ENCODE data around the gene RICTOR.
"Not testable (repeated sequence)": the region's sequence is repeated elsewhere in the genome, so short reads cannot be mapped to it uniquely, and the experiment has no call there.

Gene RICTOR

DNA sequence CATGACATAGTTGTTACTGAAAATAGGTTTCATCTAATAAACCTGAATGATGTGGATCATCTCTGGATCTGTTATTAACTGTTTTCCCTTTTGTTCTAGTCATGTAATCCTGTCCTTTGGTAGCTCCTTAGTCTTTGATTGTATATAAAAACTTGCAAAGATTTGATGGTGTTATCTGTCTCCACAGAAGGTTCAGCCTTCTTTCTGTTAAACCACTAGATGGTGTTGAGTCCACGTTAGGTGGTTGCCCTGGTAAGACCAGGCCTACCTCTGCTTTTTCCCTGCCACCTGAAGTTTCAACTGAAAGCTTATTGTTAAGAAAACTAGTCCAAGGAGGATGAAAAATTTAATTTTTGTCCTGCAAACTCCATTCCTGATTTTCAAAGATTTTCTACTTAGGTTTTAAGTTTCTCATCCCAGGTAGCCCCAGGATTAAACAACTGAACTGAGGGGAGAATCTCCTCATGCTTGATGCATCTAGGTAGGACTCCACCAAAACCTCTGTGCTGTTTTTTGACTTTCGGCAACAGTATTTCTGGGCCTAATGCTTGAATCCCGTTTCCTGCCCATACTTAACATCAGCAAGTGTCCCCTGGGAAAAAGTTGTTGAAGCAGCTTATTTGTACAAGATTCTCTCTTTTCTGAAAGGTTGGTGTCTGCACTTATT is 68.5 kb downstream of the RICTOR start:
- no peak for DNase-seq

DNA sequence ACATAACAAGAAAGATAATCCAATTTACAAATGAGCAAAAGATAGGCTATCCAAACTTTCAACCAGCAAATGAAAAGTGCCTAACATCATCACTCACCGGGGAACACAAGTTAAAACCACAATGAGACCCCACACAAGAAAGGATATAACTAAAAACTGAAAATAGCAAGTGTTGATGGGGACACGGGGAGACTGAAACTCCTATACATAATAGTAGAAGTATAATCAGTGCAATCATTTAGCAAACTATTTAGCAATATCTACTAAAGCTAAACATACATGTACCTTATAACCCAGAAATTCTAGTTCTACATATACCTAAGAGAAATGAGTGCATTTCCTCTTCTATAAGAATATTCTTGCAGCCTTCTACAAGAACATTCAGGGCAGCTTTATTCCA is 72.5 kb downstream of the RICTOR start:
- DNase-seq = no peak

DNA sequence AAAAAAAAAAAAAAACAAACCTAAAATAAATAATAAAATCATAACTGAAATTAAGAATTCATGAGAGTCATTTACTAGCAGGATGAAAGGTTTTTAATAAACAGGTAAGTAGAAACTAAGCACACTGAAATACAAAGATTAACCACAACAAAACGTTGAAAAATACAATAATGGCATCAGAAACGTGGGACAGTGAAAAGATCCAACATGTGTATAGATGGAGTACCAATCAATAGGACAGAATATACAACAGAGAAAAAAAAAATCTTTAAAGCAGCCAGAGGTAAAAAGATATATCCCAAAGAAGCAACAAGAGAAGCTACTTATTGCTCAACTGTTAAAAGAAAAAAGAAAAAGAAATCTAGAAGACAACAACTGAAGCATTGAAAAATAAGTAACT is 75.2 kb downstream of the RICTOR start:
- no peak for DNase-seq

DNA sequence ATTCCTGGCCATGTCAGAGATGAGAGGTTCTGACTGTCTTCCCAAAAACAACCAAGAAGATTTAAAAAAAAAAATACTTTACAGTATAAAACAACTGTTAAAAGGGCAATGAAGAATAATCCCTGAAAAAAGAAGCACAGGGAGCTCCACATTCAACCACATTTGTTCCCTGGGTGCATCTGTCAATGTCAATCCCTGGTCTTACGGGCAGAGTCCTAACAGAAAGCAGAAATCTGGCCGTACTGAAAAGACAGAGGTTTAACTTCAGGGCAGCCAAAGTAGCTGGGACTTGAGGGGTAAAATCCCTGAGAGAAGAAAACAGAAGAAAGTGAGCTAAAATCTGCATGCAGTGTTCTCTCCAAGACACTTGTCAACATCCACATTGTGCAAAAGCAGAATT is 76.6 kb downstream of the RICTOR start:
- DNase-seq = no peak

DNA sequence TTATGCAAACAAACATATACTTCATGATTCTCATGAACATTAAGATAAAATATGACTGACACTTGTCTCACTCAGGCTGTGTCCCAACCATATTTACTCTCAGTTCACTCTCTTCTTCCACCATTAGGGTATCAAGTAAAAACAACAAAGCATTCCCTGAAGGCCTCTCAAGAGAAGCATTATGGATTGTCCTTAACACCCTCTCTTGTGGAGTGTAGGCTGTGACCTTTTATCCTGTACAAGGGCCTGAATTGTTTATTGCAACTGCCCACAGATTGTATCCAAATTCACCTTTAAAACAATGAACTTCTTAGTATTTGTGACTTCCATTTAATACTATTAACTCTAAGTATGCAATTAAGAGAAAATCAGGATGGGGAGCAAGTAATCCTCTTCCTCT is 78.1 kb downstream of the RICTOR start:
- DNase-seq = no peak

DNA sequence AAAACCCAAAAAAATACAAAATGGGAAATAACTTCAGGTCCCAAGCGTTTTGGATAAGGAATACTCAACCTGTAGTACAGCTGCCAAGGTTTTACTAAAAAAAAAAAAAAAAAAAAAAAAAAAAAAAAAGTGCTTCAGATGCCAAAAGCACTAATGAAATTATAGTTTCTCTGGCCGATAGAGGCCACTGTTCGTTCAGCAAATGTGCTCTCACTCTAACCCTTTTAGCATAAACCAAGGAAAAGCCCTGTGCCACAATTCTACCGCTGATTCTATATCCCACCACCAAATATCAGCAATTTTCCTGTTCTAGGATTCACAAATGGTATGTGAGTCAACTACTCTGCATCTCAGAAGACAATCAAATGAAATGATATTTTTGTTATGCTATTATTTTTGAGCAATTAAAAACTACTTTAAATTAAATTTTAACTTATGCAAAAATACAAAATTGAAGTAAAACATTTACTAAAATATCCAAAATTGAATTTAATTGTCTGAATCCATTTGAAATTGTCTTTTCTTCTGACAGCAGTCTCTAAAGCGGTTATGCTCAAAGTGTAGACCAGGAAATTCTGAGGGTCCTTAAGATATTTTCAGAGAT is 79.8 kb downstream of the RICTOR start:
- DNase-seq = no peak

DNA sequence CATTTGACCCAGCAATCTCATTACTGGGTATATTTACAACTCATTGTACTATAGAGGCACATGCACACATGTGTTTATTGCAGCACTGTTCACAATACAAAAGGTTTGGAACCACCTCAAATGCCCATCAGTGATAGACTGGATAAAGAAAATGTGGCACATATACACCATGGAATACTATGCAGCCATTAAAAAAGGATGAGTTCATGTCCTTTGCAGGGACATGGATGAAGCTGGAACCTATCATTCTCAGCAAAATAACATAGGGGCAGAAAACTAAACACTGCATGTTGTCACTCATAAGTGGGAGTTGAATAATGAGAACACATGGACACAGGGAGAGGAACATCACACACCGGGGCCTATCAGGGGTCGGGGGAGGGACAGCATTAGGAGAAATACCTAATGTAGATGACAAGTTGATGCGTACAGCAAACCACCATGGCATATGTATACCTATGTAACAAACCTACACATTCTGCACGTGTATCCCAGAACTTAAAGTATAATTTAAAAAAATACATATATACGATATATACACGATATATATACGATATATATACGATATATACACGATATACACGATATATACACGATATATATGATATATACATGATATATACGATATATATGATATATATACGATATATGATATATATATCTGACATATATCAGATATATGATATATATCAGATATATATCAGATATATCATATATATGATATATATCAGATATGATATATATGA is 84.1 kb downstream of the RICTOR start:
- not testable (repeated sequence) for DNase-seq

DNA sequence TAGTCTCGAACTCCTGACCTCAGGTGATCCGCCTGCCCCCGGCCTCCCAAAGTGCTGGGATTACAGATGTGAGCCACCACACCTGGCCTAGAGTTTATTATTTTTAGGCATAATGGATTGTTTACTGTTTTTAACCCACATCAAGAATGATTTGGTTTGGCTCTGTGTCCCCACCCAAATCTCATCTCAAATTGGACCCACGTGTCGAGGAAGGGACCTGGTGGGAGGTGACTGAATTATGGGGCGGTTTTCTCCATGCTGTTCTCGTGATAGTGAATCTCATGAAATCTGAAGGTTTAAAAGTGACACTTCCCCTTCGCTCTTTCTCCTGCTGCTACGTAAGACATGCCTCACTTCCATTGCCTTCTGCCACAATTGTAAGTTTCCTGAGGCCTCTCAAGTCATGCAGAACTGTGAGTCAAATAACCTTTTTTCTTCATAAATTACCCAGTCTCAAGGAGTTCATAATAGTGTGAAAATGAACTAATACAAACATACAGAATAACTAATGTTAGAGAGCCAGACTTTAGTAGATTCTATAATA is 88.2 kb downstream of the RICTOR start:
- DNase-seq = no peak

DNA sequence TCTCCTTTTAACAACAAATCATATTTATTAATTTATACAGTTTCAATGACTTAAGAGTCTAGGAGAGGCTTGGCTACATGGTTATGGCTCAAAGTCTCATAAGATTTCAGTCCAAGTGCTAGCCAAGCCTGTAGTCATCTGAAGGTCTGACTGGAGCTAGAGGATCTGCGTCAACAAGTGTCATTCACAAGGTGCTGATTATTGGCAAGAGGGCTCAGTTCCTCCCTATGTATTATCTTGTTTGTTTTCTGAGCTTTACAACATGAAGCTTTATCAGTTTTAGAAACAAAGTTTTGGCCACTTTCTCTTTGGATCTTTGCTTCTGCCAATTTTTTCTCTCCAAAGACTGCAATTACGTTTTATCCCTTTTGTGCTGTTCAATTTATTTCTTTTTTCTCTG is 94.7 kb downstream of the RICTOR start:
- DNase-seq = no peak

DNA sequence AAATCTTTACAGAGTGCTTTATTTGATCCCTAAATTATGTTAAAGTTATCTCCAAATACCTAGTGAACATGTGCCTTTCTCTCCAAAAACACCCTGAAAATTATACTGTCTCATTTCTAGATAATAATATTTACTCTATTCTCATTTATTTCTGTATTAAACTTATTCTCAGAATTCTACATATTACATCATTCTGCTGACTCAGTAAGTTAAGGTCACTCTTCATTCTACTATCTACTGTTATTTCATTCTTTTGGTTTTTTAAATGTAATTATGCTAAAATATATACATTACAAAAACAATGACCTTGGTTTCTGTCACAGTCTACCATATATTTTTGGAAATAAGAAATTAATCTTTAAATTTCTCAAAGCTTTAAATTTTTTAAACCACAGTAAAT is 96.2 kb downstream of the RICTOR start:
- no peak for DNase-seq

DNA sequence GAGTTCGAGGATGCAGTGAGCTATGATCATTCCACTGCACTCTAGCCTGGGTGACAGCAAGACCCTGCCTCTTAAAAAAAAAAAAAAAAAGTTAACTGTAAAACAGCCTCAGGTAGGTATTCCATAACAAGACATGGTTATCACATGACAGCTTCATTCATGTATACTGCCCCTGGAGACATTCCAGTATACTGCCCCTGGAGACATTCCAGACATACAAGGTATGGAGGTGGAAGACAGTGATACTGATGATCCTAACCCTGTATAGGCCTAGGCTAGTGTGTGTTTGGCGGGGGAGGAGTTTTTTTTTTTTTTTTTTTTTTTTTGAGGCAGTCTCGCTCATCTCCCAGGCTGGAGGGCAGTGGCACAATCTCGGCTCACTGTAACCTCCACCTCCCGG is 105.5 kb downstream of the RICTOR start:
- DNase-seq = no peak

DNA sequence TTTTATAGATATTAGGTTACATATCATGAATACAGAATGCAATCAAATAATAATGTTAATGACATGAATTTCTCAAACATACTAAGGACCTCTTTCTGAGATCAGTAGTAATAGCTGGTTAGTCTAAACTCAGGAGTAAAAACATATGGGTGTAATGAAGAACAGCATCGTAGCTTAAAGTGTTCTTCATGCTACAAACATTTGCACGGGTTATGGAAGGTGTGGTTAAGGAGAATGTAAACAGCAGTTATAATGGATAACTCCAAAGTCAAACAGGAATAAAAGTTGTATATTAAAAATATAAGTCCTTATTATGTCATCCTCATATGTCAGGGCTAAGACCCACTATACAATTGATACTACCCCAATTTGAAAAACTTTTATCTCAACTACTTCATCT is 112.5 kb downstream of the RICTOR start:
- DNase-seq = no peak

DNA sequence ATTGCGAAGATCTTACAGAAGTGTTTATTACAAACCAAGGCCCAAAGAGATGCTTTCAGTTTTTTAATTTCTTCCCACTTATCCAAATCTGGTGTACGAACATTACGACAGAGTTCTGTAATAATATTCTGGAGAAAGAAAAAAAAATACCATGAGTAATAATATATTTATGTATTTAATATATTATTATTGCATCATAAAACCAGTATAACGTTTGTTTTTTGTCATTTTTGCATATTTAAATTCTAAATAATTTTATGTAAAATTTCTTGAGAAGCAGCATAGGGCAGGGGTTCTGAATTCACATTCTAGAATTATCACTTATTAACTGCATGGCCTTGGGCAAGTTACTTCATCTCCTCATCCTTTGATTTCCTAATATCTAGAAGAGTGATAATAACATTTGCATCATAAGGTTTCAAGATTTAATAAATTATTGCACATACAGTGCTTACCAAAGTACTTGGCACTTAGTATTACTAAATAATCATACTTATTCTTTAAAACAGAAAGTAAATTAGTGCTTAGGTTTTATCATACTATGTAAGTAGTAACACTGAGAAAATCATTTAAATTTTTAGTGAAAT is 120.7 kb downstream of the RICTOR start:
- no peak for DNase-seq

DNA sequence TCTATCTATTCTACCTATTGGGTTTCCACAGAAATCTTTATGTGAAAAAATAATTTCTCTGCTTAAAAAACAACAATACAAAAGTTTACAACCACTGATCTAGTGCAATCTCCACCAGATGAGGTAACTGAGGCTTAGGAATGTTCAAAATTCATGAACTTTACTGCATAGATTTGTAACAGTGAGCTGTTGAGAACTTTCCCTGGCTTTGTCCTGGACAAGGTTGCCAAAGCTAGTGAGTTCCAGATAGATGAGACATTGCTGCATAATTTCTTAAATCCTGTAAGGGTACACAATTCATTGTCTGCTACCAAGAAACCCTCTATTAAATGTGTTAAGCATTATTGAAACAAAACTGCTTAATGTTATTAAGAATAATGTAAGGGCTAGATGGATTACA is 125.7 kb downstream of the RICTOR start:
- DNase-seq = no peak

DNA sequence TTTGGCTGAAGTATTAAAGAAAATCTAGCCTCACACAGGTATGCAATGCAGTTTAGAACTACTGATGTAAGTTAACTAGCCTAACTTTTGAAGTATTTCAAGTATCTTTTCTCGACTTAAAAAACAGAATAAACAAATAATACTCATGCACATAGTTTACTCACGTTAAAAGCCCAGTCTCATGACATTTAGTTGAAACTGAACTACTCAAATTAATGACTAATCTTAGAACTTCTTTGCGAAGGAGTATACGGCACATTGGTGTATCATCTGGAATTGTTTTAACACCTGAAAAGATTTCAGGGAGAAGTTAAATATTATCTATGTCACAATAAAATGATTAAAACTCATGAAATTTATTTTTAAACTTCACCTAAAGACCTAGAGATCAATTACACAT is 129.9 kb downstream of the RICTOR start:
- DNase-seq = no peak

DNA sequence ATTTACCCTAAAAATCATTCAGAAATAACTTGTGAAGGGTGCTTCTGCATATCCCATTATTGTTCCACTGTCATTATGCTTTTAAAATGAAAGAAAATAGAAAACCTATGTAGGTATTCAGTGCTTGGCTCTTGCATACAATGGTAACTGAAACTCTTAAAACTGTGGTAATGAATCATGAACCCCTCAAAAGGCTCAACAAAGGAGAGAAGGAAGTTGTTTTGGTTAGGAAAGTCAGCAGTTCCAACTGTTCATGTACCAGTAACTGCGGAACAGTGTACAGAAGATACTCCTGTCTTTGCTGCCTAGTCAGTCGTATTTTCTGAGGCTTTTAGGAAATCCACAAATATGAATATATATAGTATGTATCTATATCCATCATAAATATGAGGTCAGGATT is 132.3 kb downstream of the RICTOR start:
- DNase-seq = no peak

DNA sequence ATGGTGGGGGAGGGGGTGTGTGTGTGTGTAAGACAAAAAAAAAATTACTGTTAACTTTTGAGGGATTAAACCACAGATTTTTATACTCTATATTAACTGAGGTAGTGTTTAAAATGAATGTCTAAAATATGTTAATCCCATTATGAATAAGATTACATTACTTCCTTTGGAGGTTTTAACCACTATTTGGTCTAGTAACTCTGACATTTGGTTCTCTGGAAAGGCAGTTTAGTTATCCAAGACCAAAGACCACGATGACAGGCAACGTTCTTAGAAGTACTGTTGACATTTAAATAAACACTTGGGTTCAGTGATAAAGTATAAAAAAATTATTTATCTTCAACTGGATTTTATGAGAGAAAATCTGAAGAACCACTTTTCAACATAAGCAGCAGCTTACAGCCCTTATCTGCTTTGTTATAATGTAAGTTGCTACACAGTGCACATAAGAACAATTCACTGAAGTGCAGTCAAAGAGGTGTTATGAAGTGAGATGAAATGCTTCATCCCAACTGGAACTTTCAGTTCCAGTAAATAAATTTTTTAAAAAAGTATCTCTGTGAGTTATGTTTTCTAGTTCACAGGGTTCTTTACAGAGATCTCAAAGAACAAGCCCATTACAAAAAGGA is 133.9 kb downstream of the RICTOR start:
- DNase-seq = no peak

DNA sequence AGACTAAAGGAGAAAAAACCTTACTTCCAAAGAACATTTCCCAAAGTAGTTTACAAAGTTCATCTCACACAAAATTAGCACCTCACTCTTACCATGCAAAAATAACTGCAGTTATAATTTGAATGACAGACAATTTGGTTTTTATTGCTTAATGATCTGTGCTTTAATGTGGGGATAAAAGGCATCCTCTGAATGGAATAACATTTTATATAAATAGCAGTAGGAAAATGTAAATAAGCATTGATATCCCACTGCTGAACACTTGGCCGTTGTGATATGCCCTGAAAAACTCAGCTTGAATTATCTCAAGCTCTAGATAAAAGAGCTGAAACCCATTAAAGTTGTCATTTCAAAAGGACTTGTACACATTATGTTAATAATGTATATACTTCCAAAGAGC is 135.2 kb downstream of the RICTOR start:
- DNase-seq = no peak

DNA sequence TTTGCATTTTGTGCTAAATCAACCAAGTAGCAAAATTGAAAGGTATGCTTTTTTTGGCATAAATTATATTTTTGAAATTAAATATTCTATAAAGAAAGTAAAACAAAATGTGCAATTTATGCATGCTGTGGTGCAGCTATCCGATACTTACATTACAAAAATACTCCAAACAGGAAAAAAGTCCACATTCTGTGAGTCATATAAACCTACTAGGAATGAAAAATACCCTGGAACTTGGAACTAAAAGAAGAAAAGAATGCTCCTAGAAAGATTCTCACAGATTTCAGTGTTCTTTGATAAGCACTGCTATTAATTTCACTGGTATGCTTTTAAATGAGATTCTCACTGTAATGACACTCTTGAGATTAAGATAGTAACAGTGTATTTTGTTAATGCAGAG is 135.8 kb downstream of the RICTOR start:
- DNase-seq = no peak

DNA sequence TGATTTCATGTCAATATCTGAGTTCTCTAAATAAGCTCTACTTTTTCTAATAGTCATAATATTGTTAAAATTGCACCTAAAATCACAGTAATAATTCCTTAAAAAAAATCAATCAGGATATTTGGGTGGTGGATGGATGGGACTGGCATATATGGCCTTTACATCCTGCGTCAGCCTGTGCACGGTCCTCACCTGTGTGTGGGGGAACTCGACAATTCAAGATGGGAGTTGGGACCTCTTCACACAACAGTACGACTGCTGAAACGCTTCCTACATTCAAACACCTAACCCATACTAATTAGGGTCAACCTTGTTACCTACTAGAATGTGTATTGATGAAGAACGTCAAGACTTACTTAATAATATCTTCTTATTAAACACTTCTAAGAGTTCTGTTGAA is 137.9 kb downstream of the RICTOR start:
- no peak for DNase-seq

DNA sequence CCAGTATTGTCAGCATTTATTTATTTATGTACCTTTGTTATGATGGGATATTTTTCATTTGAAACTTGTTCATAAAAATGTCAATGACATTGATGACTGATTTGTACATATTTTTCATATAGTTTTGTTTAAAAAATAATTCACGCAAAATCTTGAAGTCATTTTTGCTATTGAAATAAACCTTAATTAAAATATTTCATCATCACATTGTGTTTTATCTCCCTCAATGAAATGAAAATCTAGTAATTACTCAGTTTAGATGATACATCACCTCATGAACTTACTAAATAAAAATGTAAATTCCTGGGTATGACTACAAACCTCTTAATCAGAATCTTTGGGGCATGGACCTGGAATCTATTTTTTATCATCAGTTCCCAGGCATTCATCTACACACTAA is 138.8 kb downstream of the RICTOR start:
- DNase-seq = no peak

DNA sequence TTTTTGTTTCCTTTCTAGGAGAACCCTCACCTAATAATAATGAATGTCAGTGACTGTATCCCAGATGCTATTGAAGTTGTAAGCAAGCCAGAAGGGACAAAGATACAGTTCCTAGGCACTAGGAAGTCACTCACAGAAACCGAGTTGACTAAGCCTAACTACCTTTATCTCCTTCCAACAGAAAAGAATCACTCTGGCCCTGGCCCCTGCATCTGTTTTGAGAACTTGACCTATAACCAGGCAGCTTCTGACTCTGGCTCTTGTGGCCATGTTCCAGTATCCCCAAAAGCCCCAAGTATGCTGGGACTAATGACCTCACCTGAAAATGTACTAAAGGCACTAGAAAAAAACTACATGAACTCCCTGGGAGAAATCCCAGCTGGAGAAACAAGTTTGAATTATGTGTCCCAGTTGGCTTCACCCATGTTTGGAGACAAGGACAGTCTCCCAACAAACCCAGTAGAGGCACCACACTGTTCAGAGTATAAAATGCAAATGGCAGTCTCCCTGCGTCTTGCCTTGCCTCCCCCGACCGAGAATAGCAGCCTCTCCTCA is 141.3 kb downstream of the RICTOR start:
- DNase-seq = no peak

DNA sequence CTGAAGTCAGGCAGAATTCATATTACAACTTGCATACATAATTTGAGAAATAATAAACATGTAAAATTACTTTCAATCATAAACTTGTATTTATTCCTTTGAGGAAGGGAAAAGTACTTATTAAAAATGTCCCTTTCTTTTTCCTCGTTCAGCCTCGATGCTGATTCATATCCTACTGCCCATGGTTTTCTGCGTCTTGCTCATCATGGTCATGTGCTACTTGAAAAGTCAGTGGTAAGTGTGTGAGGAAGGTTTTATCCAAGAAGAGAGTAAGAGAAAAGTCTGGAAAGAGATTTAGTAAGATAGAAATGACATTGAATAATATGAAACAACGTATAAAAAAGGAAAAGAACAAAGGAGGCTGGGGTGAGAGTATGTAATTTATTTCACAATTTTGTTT is 142.5 kb downstream of the RICTOR start:
- no peak for DNase-seq

All from GOT3 (cell line).